Endothelial cell of umbilical vein (primary cell): ENCODE measurements around the gene CLVS2.

Experiments
- EZH2 ChIP-seq: IDR thresholded peaks from 2 replicates; pipeline ENCODE4 v1.6.1; 2012; ENCODE audit warnings: borderline replicate concordance, low read depth, mild to moderate bottlenecking, moderate library complexity, low read length, inconsistent platforms; ENCODE audit not compliant: severe bottlenecking
- FOS ChIP-seq: IDR thresholded peaks from 2 replicates; pipeline ENCODE4 v1.6.1; 2011; ENCODE audit warnings: mild to moderate bottlenecking, low read length, moderate library complexity, borderline replicate concordance; ENCODE audit not compliant: insufficient read depth
- GATA2 ChIP-seq: IDR thresholded peaks from 2 replicates; pipeline ENCODE4 v1.7.0; 2011; ENCODE audit warnings: low read depth, mild to moderate bottlenecking, moderate library complexity, mixed read lengths, low read length; ENCODE audit not compliant: insufficient read length, insufficient read depth
- JUN ChIP-seq: IDR thresholded peaks from 2 replicates; pipeline ENCODE4 v1.6.1; 2011; ENCODE audit warnings: borderline replicate concordance, low read depth; ENCODE audit not compliant: insufficient read length, insufficient read depth
- MYC ChIP-seq: IDR thresholded peaks from one replicate; pipeline ENCODE4 v1.6.1; 2011; ENCODE audit warnings: mild to moderate bottlenecking, low read depth, low read length
- POLR2A ChIP-seq: IDR thresholded peaks from 2 replicates; pipeline ENCODE4 v1.6.1; 2012; ENCODE audit warnings: low read depth, mild to moderate bottlenecking, control low read depth, low read length
- POLR2AphosphoS5 ChIP-seq: IDR thresholded peaks from 2 replicates; pipeline ENCODE4 v1.6.1; 2012; ENCODE audit warnings: low read depth, mild to moderate bottlenecking, control low read depth, low read length, moderate library complexity; ENCODE audit not compliant: insufficient read depth
- TF ChIP-seq, protein P1 (sequence below), 2 donors: IDR thresholded peaks; 1 replicate in 1 of 2; 2 replicates in 1 of 2; pipeline ENCODE4 v1.5.1; 2011; ENCODE audit warnings: low read length in 2 of 2, mild to moderate bottlenecking in 2 of 2, moderate library complexity in 2 of 2, control low read depth in 1 of 2, inconsistent platforms in 1 of 2, low read depth in 1 of 2; ENCODE audit not compliant: insufficient read depth in 1 of 2; ENCODE audit errors: extremely low read depth in 1 of 2
- TF ChIP-seq, protein P2 (sequence below): IDR thresholded peaks from 2 replicates; pipeline ENCODE4 v1.6.1; 2011; ENCODE audit not compliant: insufficient read depth, insufficient read length

DNA sequence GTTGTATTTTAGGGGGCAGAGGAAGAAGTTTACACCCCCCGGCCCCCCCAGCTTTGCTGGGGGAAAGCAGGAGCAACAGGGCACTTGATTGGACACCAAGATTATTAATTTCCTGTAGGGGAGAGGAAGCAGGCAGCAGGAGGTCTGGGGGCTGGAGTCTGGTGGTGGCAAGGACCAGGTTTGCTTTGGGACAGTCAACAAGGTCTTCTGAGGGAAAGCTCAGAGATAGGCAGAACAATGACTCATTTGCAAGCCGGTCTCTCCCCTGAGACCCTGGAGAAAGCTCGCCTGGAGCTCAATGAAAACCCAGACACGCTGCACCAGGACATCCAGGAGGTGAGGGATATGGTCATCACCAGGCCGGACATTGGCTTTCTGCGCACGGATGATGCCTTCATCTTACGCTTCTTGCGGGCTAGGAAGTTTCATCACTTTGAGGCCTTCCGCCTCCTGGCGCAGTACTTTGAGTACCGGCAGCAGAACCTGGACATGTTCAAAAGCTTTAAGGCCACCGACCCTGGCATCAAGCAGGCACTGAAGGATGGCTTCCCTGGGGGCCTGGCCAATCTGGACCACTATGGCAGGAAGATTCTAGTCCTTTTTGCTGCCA is 1.6 kb downstream of the CLVS2 start:
- TF ChIP-seq, protein P1, sequence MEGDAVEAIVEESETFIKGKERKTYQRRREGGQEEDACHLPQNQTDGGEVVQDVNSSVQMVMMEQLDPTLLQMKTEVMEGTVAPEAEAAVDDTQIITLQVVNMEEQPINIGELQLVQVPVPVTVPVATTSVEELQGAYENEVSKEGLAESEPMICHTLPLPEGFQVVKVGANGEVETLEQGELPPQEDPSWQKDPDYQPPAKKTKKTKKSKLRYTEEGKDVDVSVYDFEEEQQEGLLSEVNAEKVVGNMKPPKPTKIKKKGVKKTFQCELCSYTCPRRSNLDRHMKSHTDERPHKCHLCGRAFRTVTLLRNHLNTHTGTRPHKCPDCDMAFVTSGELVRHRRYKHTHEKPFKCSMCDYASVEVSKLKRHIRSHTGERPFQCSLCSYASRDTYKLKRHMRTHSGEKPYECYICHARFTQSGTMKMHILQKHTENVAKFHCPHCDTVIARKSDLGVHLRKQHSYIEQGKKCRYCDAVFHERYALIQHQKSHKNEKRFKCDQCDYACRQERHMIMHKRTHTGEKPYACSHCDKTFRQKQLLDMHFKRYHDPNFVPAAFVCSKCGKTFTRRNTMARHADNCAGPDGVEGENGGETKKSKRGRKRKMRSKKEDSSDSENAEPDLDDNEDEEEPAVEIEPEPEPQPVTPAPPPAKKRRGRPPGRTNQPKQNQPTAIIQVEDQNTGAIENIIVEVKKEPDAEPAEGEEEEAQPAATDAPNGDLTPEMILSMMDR (IDR thresholded peaks at IDR 0.05; ENCODE audit: extremely low read depth in 1 of 2, insufficient read depth in 1 of 2, low read depth in 1 of 2, low read length in 2 of 2) = no peak
- TF ChIP-seq EZH2 (no peak), POLR2A (no peak), MYC (no peak), POLR2AphosphoS5 (no peak), JUN (no peak), FOS (no peak), GATA2 (no peak)
- TF ChIP-seq, protein P2, sequence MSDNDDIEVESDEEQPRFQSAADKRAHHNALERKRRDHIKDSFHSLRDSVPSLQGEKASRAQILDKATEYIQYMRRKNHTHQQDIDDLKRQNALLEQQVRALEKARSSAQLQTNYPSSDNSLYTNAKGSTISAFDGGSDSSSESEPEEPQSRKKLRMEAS = no peak
